Epithelial cell of esophagus (primary cell): ENCODE measurements around the gene ALS2CL.

Experiments
- DNase-seq: peaks from one replicate; pipeline ENCODE4 v3.0.0; 2010; ENCODE audit warnings: low read depth
- H3K4me3 ChIP-seq: 2 replicates; pipeline ENCODE4 v1.5.1; 2011; ENCODE audit warnings: mild to moderate bottlenecking, low read length, control low read depth
- CTCF ChIP-seq: IDR thresholded peaks from 2 replicates; pipeline ENCODE4 v1.5.1; 2011; ENCODE audit warnings: low read depth, mild to moderate bottlenecking, low read length, control low read depth, inconsistent platforms; ENCODE audit not compliant: insufficient read depth; ENCODE audit errors: missing control alignments

Gene ALS2CL

GRCh38 chr3:46733026-46733800 lies 39.7 kb upstream of the ALS2CL start:
- DNase-seq = peak; percentile 9
- no peak for TF ChIP-seq CTCF
- no peak overlapping the region for H3K4me3 ChIP-seq

GRCh38 chr3:46731795-46732194 lies 38.3 kb upstream of the ALS2CL start:
- no peak for TF ChIP-seq CTCF
- no peak overlapping the region for H3K4me3 ChIP-seq
- DNase-seq = no peak

GRCh38 chr3:46730819-46731218 lies 37.3 kb upstream of the ALS2CL start:
- no peak overlapping the region for H3K4me3 ChIP-seq
- TF ChIP-seq CTCF = no peak
- DNase-seq = no peak

- no peak for TF ChIP-seq CTCF
- no peak for DNase-seq
- H3K4me3 ChIP-seq = no peak overlapping the region
These were observed 35.6 kb upstream of the ALS2CL start for GRCh38 chr3:46729038-46729437.

GRCh38 chr3:46725621-46726314 lies 32.3 kb upstream of the ALS2CL start:
- no peak overlapping the region for H3K4me3 ChIP-seq
- TF ChIP-seq CTCF = no peak
- no peak for DNase-seq

- no peak for DNase-seq
- H3K4me3 ChIP-seq = no peak overlapping the region
- TF ChIP-seq CTCF = no peak
These were observed 30.9 kb upstream of the ALS2CL start for GRCh38 chr3:46724424-46724823.

GRCh38 chr3:46722443-46722842 lies 29.0 kb upstream of the ALS2CL start:
- TF ChIP-seq CTCF = no peak
- H3K4me3 ChIP-seq = no peak overlapping the region
- no peak for DNase-seq
